SK-MEL-5 (cell line): ENCODE measurements around the gene MT1G. TPM values are rescaled to one million over a fixed set of nuclear protein-coding genes. Genes with fewer than 3 reads are reported as not detected.

Source experiments
- DNase-seq: peaks from one replicate; pipeline ENCODE4 v3.0.0-alpha.2; 2016; ENCODE audit warnings: low read depth, low spot score
- in situ Hi-C: cut with HindIII; loops from 2 replicates; pipeline ENCODE4 v1.10.0; 2016; ENCODE audit warnings: low sequenced_read_pairs, high pct_unique_total_duplicates, low pct_unique_long_range_greater_than_20kb
- total RNA-seq: library from RNA; depleted of rRNA; stranded (reverse); fragments of >200 nt; shearing (Covaris generic); gene quantifications from 2 replicates; pipeline ENCODE4 v1.2.3, GENCODE V29; 2014

MT1G gene
- total RNA-seq, 1 experiment from 2014 or later, result not detected

GRCh38 chr16:56647641-56648431, 20.0 kb downstream of the MT1G start:
- no peak for DNase-seq
- in situ Hi-C loops, result no loop called here

DNA sequence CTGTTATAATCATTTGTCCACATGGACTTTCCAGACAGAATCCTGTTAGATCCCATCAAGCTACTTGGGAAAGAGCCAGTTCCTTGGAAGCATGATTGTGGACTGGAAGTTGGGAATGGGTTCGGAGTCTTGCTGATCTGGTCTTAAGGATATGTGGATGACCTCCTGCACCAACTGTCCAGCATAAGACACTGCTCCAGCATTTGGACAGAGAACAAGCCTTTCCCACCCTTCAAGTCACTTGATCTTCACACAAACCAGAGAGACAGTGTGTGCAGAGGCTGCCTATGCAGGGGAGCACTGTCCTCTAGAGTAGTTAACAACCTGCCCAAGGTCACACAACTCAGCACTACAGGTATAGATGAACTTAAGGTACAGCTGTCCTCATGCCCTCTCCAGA, 22.0 kb downstream of the MT1G start:
- in situ Hi-C loops, result no loop called here
- no peak for DNase-seq

DNA sequence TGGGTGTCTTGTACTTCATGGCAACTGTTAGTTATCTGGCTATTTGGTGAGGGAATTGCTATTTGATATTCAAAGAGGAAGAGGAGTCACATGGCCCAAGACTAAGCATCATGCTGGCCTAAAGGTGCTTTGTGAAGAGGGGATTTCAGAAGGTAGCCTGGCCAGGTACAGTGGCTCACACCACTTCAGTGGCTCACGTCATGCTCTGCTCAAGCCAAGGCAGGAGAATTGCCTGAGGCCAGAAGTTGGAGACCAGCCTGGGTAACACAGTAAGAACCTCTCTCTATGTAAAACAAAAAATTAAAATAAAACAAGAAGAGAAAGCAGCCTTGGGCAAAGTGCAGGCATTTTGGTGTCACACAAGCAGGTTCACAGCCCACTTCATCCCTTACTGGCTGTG, 22.6 kb downstream of the MT1G start:
- in situ Hi-C loops, result no loop called here
- no peak for DNase-seq

GRCh38 chr16:56643833-56644232, 24.0 kb downstream of the MT1G start:
- in situ Hi-C loops, result no loop called here
- DNase-seq, result no peak

- no peak for DNase-seq
- in situ Hi-C loops, result no loop called here
These were observed 24.6 kb downstream of the MT1G start for GRCh38 chr16:56643080-56643778.

DNA sequence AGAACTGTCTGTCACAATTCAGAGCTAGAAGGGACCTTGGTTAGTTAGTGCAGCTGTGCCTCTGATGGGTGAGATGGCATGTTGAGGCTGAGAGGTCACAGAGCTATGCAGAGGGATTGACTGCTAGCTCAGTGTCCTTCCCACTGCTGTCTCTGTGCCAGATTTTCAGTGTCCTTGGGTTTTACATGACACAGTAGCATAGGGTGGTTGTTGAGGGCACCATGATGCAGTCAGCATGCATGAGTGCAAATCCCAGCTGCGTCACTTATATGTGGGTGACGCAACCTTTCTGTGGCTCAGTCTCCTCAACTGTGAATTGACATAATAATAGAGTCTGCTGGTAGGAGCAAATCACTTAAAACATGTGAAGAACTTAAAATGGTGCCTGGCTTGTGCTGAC, 26.7 kb downstream of the MT1G start:
- DNase-seq, result no peak
- in situ Hi-C loops, result no loop called here

DNA sequence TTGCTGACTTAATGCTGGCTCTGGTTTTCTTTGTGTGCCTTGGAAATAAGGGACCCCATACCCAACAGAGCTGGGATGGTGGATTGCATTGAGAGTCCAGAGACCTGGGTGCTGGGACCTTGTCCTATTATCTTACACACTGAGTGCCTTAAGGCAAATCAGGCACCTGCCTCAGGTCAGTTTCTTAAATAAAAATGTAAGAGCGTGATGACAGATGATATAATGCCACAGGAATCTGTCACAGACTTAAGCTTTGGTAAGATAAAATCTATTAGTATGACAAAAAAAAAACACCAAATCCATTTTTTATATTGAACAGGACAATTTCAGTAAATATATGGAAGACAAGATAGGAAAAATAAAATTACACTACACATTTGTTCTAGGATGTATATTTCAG, 27.8 kb downstream of the MT1G start:
- in situ Hi-C loops, result no loop called here
- DNase-seq, result no peak

- in situ Hi-C loops, result no loop called here
- DNase-seq, result no peak
These were observed 28.8 kb downstream of the MT1G start for GRCh38 chr16:56639045-56639444.

DNA sequence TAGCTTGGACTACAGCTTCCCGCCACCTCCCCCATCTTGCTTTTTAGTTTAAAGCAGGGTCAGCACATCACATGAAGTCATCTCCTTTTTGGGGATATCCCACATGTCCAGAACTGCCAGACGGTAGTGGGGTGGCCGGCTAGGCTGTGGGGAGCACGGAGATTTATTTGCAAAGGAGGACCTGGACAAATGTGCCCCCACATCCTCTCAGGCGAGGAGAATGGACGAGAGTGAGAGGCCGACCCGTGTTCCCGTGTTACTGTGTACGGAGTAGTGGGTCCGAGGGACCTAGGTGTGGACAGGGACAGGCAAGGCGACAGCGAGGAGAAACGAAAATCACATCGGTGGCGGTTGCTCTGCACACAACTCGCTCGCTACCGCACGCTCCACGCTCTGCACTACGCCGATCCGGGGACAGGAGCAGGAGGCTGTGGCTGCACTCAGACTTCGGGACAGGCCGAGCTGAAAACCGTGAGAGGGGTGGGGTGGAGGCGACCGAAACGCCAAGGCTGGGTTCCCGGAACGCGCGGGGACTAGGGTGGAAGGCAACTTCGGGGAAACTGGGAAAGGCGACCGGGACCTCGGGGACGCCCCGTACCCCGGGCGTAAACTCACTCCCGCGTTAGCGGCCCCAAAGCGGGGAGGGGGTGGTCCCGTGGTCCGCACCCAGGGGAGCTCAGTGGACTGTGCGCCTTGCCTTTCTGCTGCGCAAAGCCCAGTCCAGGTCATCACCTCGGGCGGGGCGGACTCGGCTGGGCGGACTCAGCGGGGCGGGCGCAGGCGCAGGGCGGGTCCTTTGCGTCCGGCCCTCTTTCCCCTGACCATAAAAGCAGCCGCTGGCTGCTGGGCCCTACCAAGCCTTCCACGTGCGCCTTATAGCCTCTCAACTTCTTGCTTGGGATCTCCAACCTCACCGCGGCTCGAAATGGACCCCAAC, 29.8 kb downstream of the MT1G start, which contains the start of gene MT1A:
Gene MT1A (plus strand): TSS at position 853 of the 937 bp plus-strand sequence. CDS start 73 bp downstream, at position 926.
- no peak for DNase-seq
- in situ Hi-C loops, result no loop called here

DNA sequence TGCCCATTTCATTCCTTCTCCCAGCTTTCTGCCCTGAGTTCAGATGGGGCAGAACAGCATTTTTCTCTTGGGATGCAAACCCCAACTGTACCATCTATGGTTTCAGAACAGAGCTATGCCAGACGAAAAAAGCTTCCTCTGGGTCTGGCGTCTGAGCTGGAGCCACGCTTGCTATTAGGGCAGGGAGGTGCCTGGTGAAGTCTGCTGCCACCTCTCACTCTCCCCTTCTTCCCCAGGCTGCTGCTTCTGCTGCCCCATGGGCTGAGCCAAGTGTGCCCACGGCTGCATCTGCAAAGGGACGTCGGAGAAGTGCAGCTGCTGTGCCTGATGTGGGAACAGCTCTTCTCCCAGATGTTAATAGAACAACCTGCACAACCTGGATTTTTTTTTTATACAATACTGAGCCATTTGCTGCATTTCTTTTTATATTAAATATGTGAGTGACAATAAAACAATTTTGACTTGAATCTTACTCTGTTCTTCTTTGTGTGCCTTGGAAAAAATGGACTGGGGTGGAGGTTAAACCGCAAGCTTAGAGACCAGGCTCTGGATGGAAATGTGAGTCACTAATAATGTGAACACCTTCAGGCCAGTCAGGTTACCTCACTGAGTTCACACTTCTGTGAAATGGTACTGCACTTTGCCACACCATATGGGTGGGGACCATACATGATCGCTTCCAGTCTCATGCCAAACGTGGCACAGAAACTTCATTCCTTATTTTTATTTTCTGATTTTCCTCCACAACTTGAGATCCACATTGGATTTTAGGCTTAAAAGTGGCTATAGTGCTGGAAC, 31.1 kb downstream of the MT1G start:
- in situ Hi-C loops, result no loop called here
- no peak for DNase-seq

DNA sequence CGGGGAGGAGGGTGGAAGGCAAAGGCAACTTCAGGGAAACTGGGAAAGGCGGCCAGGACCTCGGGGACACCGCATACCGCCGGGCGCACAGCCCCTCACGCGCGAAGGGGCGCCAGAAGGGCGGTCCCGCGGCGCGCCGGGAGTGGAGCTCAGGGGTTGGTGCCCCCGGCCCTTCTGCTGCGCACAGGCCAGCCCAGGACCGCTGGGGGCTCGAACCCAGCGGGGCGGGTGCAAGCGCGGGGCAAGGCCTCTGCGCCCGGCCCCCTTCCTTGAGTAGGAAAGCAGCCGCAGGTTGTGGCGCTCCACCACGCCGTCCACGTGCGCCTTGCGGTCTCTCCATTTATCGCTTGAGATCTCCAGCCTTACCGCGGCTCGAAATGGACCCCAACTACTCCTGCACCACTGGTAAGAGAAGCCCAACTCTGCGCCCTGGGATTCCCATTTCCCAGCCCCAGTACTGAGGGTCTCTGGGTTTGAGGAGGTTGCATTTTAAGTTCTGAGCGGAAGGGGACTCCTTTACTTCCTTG, 32.4 kb downstream of the MT1G start:
- in situ Hi-C loops, result no loop called here
- DNase-seq, result no peak

GRCh38 chr16:56634715-56635440, 33.0 kb downstream of the MT1G start:
- DNase-seq, result no peak
- in situ Hi-C loops, result no loop called here

DNA sequence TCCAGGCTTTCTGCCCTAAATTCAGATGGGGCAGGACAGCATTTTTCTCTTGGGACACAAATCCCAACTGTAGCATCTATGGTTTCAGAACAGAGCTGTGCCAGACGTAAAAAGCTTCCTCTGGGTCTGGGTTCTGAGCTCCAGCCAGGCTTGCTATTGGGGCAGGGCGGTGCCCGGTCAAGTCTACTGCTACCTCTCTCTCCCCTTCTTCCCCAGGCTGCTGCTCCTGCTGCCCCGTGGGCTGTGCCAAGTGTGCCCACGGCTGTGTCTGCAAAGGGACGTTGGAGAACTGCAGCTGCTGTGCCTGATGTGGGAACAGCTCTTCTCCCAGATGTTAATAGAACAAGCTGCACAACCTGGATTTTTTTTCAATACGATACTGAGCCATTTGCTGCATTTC, 34.3 kb downstream of the MT1G start:
- no peak for DNase-seq
- in situ Hi-C loops, result no loop called here

- no peak for DNase-seq
- in situ Hi-C loops, result no loop called here
These were observed 35.0 kb downstream of the MT1G start for GRCh38 chr16:56632848-56633365.

DNA sequence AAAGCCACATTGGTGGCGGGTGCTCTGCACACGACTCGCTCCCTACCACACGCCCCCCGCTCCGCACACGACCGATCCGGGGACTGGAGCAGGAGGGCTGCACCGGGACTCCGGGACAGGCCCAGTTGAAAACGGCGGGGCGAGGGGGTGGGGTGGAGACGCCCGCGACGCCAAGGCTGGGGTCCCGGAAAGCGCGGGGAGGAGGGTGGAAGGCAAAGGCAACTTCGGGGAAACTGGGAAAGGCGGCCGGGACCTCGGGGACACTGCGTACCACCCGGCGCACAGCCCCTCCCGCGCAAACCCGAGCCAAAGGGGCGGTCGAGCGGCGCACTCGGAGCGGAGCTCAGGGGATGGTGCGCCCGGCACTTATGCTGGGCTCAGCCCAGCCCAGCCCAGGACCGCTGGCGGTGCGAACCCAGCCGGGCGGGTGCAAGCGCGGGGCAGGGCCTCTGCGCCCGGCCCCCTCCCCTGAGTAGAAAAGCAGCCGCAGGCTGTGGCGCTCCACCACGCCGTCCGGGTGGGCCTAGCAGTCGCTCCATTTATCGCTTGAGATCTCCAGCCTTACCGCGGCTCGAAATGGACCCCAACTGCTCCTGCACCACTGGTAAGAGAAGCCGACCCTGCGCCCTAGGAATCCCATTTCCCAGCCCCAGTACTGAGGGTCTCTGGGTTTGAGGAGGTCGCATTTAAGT, 35.6 kb downstream of the MT1G start, which contains the start of gene MT1M:
Gene MT1M (plus strand): TSS at position 504 of the 692 bp plus-strand sequence. CDS start 73 bp downstream, at position 577.
- no peak for DNase-seq
- in situ Hi-C loops, result no loop called here

DNA sequence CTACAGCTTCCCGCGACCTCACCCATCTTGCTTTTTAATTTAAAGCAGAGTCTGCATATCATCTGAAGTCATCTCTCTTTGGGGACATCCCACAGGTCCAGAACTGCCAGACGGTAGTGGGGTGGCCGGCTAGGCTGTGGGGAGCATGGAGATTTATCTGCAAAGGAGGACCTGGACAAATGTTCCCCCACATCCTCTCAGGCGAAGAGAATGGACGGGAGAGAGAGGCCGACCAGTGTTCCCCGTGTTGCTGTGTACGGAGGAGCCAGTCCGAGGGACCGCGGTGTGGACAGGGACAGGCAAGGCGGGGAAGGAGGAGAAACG, 36.1 kb downstream of the MT1G start:
- DNase-seq, result no peak
- in situ Hi-C loops, result no loop called here
